DND-41 (cell line): ENCODE results near the gene HECW1.

Source experiments
- ATAC-seq: fragments of 200-7000 bp; cut with Tn5 transposase; 3 replicates; pipeline ENCODE4 v1.9.1; 2021; ENCODE audit warnings: low read depth; ENCODE audit not compliant: insufficient read depth
- DNase-seq: peaks from one replicate; pipeline ENCODE4 v3.0.0-alpha.2; 2020
- H2AFZ ChIP-seq: 2 replicates; pipeline ENCODE4 v1.6.0; 2012; ENCODE audit warnings: low read depth, low read length
- H3K27ac ChIP-seq: 2 replicates; pipeline ENCODE4 v1.5.1; 2012; ENCODE audit warnings: low read length, inconsistent platforms
- H3K27me3 ChIP-seq: fragments of 200-600 bp; sonication (generic); 2 replicates; pipeline ENCODE4 v1.6.0; 2012; ENCODE audit warnings: low read length, mild to moderate bottlenecking, inconsistent platforms; ENCODE audit not compliant: insufficient read depth, poor library complexity
- H3K36me3 ChIP-seq: 2 replicates; pipeline ENCODE4 v1.5.1; 2012; ENCODE audit warnings: low read length, inconsistent platforms; ENCODE audit not compliant: insufficient read depth
- H3K4me1 ChIP-seq: 2 replicates; pipeline ENCODE4 v1.5.1; 2012; ENCODE audit warnings: mild to moderate bottlenecking, low read length; ENCODE audit not compliant: insufficient read depth
- H3K4me2 ChIP-seq: 2 replicates; pipeline ENCODE4 v1.6.0; 2012; ENCODE audit warnings: mild to moderate bottlenecking, moderate library complexity, low read length, inconsistent platforms; ENCODE audit not compliant: insufficient read depth
- H3K4me3 ChIP-seq, 2 experiments: fragments of 200-600 bp in 1 of 2; shearing (Covaris generic) in 1 of 2; 2 replicates each; pipeline ENCODE4 v1.5.1; 2012 to 2016; ENCODE audit warnings: inconsistent platforms in 2 of 2, low read length in 2 of 2, mild to moderate bottlenecking in 2 of 2, low read depth in 1 of 2, moderate library complexity in 1 of 2
- H3K79me2 ChIP-seq: 2 replicates; pipeline ENCODE4 v1.6.0; 2012; ENCODE audit warnings: low read length, inconsistent platforms; ENCODE audit not compliant: insufficient read depth
- H3K9ac ChIP-seq: 2 replicates; pipeline ENCODE4 v1.6.0; 2012; ENCODE audit warnings: low read depth, mild to moderate bottlenecking, inconsistent platforms, low read length, moderate library complexity
- H3K9me3 ChIP-seq: 2 replicates; pipeline ENCODE4 v1.5.1; 2012; ENCODE audit warnings: low read length, moderate library complexity, mild to moderate bottlenecking, inconsistent platforms; ENCODE audit not compliant: insufficient read depth, severe bottlenecking
- H4K20me1 ChIP-seq: 2 replicates; pipeline ENCODE4 v1.6.0; 2012; ENCODE audit warnings: low read length; ENCODE audit not compliant: insufficient read depth
- CTCF ChIP-seq: IDR thresholded peaks from 2 replicates; pipeline ENCODE4 v1.5.1; 2012; ENCODE audit warnings: borderline replicate concordance, low read length, moderate library complexity, mild to moderate bottlenecking; ENCODE audit not compliant: poor library complexity, severe bottlenecking; ENCODE audit errors: extremely low read depth
- EZH2 ChIP-seq: IDR thresholded peaks from 3 replicates; pipeline ENCODE4 v1.6.1; 2012; ENCODE audit warnings: borderline replicate concordance, low read depth, mild to moderate bottlenecking, moderate library complexity, low read length, inconsistent platforms; ENCODE audit not compliant: severe bottlenecking

HECW1 gene

GRCh38 chr7:43461349-43462024, 349.0 kb downstream of the HECW1 start:
- ATAC-seq (no peak), DNase-seq (no peak)
- Histone ChIP-seq H3K4me3 (no peak overlapping the region), H3K36me3 (no peaks in the 10 kb centered on the region), H4K20me1 (no peaks in the 10 kb centered on the region), H3K4me1 (peaks cover 16% of the 10 kb centered on the region), H3K4me2 (no peak overlapping the region), H3K9ac (no peak overlapping the region), H3K9me3 (no peaks in the 10 kb centered on the region), H3K27ac (no peak overlapping the region), H3K79me2 (no peaks in the 10 kb centered on the region), H2AFZ (no peak overlapping the region), H3K27me3 (no peaks in the 10 kb centered on the region)
- TF ChIP-seq CTCF (no peak), EZH2 (no peak)

- TF ChIP-seq EZH2 (no peak), CTCF (no peak)
- ATAC-seq: no peak
- no peak overlapping the region for H3K27ac ChIP-seq
- no peaks in the 10 kb centered on the region for H4K20me1 ChIP-seq
- no peaks in the 10 kb centered on the region for H3K79me2 ChIP-seq
- H2AFZ ChIP-seq: no peak overlapping the region
- no peaks in the 10 kb centered on the region for H3K9me3 ChIP-seq
- H3K36me3 ChIP-seq: no peaks in the 10 kb centered on the region
- no peaks in the 10 kb centered on the region for H3K27me3 ChIP-seq
- DNase-seq: no peak
- no peak overlapping the region for H3K9ac ChIP-seq
- no peak overlapping the region for H3K4me2 ChIP-seq
- H3K4me1 ChIP-seq: peaks cover 18% of the 10 kb centered on the region
- no peak overlapping the region for H3K4me3 ChIP-seq
Measured at GRCh38 chr7:43462836-43463235, 350.4 kb downstream of the HECW1 start.

- no peak overlapping the region for H3K9ac ChIP-seq
- DNase-seq: no peak
- no peak overlapping the region for H3K27ac ChIP-seq
- H3K27me3 ChIP-seq: no peaks in the 10 kb centered on the region
- peaks cover 18% of the 10 kb centered on the region for H3K4me1 ChIP-seq
- TF ChIP-seq EZH2 (no peak), CTCF (no peak)
- no peaks in the 10 kb centered on the region for H3K79me2 ChIP-seq
- H3K9me3 ChIP-seq: no peaks in the 10 kb centered on the region
- no peak overlapping the region for H3K4me2 ChIP-seq
- H2AFZ ChIP-seq: no peak overlapping the region
- H3K4me3 ChIP-seq: no peak overlapping the region
- no peak for ATAC-seq
- no peaks in the 10 kb centered on the region for H4K20me1 ChIP-seq
- no peaks in the 10 kb centered on the region for H3K36me3 ChIP-seq
Measured at GRCh38 chr7:43463401-43463980, 351.0 kb downstream of the HECW1 start.
